WI38 (cell line): ENCODE measurements around the gene RUNX1.

ENCODE experiments used
- H3K4me3 ChIP-seq: 2 replicates; pipeline ENCODE4 v1.5.1; 2011; ENCODE audit warnings: low read depth, mild to moderate bottlenecking, control low read depth, low read length
- TF ChIP-seq, protein P1 (sequence below): IDR thresholded peaks from 2 replicates; pipeline ENCODE4 v1.5.1; 2012; ENCODE audit warnings: low read depth, mild to moderate bottlenecking, control low read depth, low read length

RUNX1 gene

DNA sequence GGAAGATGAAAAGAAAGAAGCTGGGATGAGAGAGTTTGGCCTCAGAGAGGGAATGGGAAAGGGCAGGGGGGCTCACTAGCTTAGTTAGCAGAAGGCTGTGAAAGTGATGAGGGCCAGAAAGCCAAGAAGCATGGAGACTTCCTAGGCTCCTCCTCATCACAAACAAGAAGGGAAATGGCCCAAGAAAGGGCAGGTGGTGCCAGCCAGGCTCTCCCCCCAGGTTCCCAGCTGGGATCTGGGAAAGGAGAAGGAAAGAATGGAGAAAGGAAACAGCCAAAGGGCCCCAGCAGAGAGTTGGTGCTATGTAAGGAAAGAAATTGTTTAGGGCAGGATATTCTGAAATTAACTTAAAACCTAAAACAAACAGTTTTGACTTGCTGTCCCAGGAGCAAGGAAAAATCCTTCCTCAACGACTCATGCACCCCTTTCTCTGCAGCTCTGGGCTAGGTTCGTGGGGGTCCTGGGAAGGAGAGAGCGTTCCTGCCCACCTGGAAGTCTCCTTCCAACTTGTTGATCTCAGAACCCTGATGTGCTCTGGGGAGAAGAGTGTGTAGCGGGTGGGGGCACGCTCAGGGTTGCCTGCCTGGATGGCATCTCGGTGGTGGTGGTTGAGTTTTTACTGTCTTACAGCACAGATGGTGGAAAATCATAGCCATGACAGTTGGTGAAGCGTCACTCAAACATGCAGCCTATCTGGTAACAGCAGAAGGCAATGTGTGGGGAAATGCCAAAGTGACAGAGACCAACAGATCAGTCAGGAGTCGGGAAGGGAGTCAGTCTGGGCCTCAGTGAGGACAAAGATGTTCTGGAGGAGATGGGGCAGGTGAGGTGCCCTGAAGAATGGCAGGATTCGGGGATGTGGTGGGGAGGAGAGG is 233.0 kb downstream of the RUNX1 start:
- H3K4me3 ChIP-seq: no peak overlapping the region
- TF ChIP-seq, protein P1, sequence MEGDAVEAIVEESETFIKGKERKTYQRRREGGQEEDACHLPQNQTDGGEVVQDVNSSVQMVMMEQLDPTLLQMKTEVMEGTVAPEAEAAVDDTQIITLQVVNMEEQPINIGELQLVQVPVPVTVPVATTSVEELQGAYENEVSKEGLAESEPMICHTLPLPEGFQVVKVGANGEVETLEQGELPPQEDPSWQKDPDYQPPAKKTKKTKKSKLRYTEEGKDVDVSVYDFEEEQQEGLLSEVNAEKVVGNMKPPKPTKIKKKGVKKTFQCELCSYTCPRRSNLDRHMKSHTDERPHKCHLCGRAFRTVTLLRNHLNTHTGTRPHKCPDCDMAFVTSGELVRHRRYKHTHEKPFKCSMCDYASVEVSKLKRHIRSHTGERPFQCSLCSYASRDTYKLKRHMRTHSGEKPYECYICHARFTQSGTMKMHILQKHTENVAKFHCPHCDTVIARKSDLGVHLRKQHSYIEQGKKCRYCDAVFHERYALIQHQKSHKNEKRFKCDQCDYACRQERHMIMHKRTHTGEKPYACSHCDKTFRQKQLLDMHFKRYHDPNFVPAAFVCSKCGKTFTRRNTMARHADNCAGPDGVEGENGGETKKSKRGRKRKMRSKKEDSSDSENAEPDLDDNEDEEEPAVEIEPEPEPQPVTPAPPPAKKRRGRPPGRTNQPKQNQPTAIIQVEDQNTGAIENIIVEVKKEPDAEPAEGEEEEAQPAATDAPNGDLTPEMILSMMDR: no peak

DNA sequence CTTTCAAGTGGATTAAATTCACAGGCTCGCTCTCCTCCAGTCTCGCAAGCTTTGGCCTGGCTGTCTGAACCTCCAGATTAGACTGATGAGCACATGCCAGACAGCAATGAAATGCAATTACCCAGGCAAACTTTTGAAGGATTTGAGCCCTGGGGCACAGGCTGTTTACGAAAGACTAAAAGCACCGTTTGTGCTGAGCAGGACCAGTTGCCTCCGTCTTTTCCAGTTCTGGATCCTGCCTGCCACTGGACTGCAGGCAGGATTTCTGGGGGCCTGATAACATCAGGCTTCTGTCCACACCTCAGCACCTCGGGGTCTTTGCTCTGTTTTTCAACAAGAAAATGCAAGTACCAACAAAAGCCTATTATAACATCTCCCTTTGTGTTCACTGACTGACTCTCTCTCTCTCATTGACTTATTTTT is 234.6 kb downstream of the RUNX1 start:
- no peak overlapping the region for H3K4me3 ChIP-seq
- TF ChIP-seq, protein P1: no peak

DNA sequence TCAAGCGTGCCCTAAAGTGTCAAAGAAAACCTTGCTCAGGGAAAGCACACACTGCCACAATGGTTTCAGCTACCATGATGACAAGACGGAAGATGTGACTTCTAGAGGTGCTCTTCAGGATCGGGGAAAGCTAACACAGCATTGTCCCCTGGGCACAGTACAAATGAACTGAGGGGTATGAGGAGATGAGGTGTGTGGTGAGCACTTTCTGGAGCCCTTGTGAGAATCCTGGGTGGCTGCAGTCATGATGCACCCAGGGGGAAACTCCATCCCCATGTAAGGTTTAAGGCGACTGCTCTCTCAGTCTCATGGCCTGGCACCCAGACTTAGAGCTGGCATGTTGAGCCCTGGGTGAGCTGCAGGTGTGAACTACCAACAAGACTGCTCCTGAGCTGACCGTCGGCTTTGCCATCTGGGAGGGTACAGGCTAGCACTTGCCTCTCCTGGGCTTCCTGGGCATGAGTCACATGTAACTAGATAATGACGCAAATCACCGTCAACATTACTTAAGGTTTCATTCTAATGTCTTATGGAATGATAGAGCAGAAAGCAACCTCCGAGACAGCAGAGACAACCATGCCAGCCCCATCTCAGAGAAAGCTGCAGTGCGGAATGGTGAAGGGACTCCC is 235.7 kb downstream of the RUNX1 start:
- TF ChIP-seq, protein P1: no peak
- H3K4me3 ChIP-seq: no peak overlapping the region

DNA sequence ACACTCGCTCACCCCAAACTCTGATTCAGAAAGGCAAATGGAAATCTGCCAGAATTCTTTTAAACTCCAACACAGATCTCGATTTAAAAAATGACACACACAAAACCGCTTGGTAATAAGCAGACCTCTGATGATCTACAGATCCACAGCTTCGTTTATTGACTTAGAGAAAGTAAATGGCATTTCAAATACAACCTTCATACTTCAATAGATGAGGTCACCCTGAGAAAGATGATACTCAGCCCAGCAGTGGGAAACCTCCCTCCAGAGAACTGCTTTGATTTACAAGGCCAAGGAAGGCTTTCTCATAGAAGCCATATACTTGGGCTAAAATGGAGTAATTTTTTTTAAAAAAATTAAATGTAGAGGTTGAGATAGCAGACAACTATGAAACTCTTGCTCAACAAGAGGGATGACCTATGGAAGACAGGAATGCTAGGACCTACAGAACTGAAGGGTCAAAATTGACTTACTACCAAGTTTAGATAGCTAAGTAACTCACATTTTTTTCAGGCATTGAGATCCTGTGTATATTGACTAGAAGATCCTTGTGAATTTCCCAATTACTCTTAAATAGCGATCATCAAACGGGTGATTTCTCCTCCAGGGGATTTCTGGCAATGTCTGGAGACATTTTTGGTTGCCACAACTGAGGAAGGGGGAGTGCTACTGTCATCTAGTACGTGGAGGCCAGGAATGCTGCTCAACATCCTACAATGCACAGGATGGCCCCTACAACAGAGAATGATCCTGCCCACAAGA is 236.4 kb downstream of the RUNX1 start:
- H3K4me3 ChIP-seq: no peak overlapping the region
- TF ChIP-seq, protein P1: no peak

DNA sequence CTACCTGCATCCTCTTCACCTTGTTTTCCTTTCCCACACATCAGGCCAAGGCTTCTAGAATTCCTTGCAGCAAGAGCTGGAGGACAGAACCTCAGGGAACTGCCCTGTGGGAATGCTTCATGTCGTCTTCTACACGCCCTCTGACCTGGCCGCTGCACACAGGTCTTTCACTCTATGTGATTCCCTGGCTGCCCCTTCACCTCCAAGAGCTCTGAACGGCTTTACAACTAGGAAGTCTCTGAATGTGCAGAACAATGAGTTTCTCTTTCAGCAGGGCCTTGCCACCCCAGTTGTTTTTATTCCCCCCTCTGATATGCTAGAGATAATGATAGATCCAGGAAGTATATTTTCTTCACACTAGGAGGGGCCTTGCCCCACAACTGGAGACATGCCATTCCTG is 237.7 kb downstream of the RUNX1 start:
- H3K4me3 ChIP-seq: no peak overlapping the region
- TF ChIP-seq, protein P1: no peak

DNA sequence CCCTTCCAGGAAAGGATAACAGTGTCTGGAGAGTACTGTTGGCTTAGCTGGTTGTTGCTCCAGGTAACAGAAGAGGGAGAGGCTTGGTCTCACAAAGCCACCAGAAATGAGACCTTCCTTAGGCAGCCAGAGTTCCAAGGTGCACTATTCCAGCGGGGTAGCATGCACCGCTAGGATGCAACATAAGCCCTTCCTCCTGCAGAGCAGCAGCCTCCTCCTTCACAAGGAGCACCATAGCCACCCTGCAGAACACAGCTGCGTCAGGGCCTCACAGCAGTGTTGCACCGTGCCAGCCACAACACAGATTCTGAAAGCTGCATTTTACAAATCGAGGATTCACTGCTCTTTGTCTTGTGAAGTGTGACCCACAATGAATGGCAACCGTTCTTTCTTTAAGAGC is 238.3 kb downstream of the RUNX1 start:
- TF ChIP-seq, protein P1: no peak
- H3K4me3 ChIP-seq: no peak overlapping the region
